Mesendoderm (in vitro differentiated cells): ENCODE measurements around the gene SPINK5.

Experiments used
- DNase-seq: peaks from one replicate; pipeline ENCODE4 v3.0.0; 2013
- H2AK5ac ChIP-seq: 2 replicates; pipeline ENCODE4 v1.6.1; 2013; ENCODE audit warnings: low read length, inconsistent platforms
- H2BK120ac ChIP-seq: 2 replicates; pipeline ENCODE4 v1.6.1; 2013; ENCODE audit warnings: low read depth, mild to moderate bottlenecking, low read length, moderate library complexity, mixed read lengths
- H2BK15ac ChIP-seq: replicated peaks from 2 replicates; pipeline ENCODE4 v1.6.1; 2013; ENCODE audit warnings: low read depth, mild to moderate bottlenecking, moderate library complexity
- H2BK5ac ChIP-seq: 2 replicates; pipeline ENCODE4 v1.6.1; 2013; ENCODE audit warnings: low read length, inconsistent platforms
- H3K18ac ChIP-seq: 2 replicates; pipeline ENCODE4 v1.6.1; 2013; ENCODE audit warnings: mild to moderate bottlenecking, low read length, mixed read lengths
- H3K23ac ChIP-seq: one replicate; pipeline ENCODE4 v1.6.1; 2013; ENCODE audit warnings: low read length
- H3K27ac ChIP-seq: 2 replicates; pipeline ENCODE4 v1.5.1; 2013; ENCODE audit warnings: low read depth, mild to moderate bottlenecking, inconsistent platforms, low read length, moderate library complexity
- H3K27me3 ChIP-seq: 2 replicates; pipeline ENCODE4 v1.6.1; 2013; ENCODE audit warnings: low read length, control low read depth, mild to moderate bottlenecking, inconsistent platforms; ENCODE audit not compliant: insufficient read depth, poor library complexity
- H3K36me3 ChIP-seq: 2 replicates; pipeline ENCODE4 v1.6.1; 2013; ENCODE audit warnings: low read length, inconsistent platforms; ENCODE audit not compliant: control insufficient read depth, insufficient read depth
- H3K4ac ChIP-seq: one replicate; pipeline ENCODE4 v1.6.1; 2013; ENCODE audit warnings: low read depth, mild to moderate bottlenecking, low read length, moderate library complexity
- H3K4me1 ChIP-seq: 2 replicates; pipeline ENCODE4 v1.6.1; 2013; ENCODE audit warnings: low read depth, low read length, inconsistent platforms; ENCODE audit not compliant: control insufficient read depth
- H3K4me2 ChIP-seq: 2 replicates; pipeline ENCODE4 v1.6.1; 2013; ENCODE audit warnings: low read length
- H3K4me3 ChIP-seq: 2 replicates; pipeline ENCODE4 v1.5.1; 2013; ENCODE audit warnings: mild to moderate bottlenecking, low read length
- H3K56ac ChIP-seq: one replicate; pipeline ENCODE4 v1.6.1; 2013; ENCODE audit warnings: low read length
- H3K79me1 ChIP-seq: 2 replicates; pipeline ENCODE4 v1.6.1; 2013; ENCODE audit warnings: low read length, inconsistent platforms
- H3K79me2 ChIP-seq: 2 replicates; pipeline ENCODE4 v1.6.1; 2013; ENCODE audit warnings: mild to moderate bottlenecking, low read length; ENCODE audit not compliant: control insufficient read depth, insufficient read depth
- H3K9ac ChIP-seq: 2 replicates; pipeline ENCODE4 v1.6.1; 2013; ENCODE audit warnings: low read length, inconsistent platforms
- H4K5ac ChIP-seq: one replicate; pipeline ENCODE4 v1.6.1; 2013; ENCODE audit warnings: low read length
- H4K8ac ChIP-seq: one replicate; pipeline ENCODE4 v1.6.1; 2013; ENCODE audit warnings: low read depth, mild to moderate bottlenecking, control low read depth, low read length, moderate library complexity
- WGBS: extraction: QIAGEN DNeasy Blood & Tissue Kit; methylation state at CpG from one replicate; pipeline ENCODE4 v1.1.7; 2013; ENCODE audit warnings: low lambda C conversion rate, missing lambda C conversion rate; ENCODE audit not compliant: insufficient coverage; ENCODE audit errors: extremely low coverage; 5-methylcytosine and 5-hydroxymethylcytosine counted together

The SPINK5 gene

DNA sequence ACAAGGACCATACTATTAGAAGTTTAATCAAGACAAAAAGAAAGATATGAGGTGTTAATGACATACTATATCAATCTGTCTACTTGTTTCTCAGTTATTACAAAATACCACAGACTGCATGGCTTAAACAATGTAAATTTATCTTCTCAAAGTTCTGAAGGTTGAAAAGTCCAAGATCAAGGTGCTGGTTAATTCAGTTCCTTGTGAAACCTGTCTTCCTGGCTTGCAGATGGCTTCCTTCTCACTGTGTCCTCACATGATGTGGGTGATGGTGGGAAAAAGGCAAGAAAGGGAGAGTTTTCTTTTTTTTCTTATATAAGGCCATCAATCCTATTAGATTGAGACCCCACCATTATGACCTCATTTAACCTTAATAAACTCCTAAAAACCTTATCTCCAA, 89.0 kb downstream of the SPINK5 start:
- H3K4me1 ChIP-seq, result no peaks in the 10 kb centered on the region

GRCh38 chr5:148156609-148157008, 92.8 kb downstream of the SPINK5 start:
- Histone ChIP-seq H4K5ac (no peak overlapping the region), H3K4ac (no peak overlapping the region), H3K4me1 (no peaks in the 10 kb centered on the region), H3K56ac (no peak overlapping the region), H2BK5ac (no peak overlapping the region), H2BK15ac (no peak overlapping the region), H3K23ac (no peak overlapping the region), H2AK5ac (no peak overlapping the region), H3K4me3 (no peak overlapping the region), H2BK120ac (no peak overlapping the region), H3K27ac (no peak overlapping the region), H3K36me3 (no peaks in the 10 kb centered on the region), H3K4me2 (no peak overlapping the region), H3K79me1 (no peaks in the 10 kb centered on the region), H3K18ac (no peak overlapping the region), H3K27me3 (no peaks in the 10 kb centered on the region), H4K8ac (no peak overlapping the region), H3K79me2 (no peaks in the 10 kb centered on the region), H3K9ac (no peak overlapping the region)
- no peak for DNase-seq
- WGBS, result no CpG with 5 or more reads among the region's 1 CpG

More for the DNA sequence above, 89.0 kb downstream of the SPINK5 start:
- no peak for DNase-seq
- Histone ChIP-seq H3K4ac (no peak overlapping the region), H3K56ac (no peak overlapping the region), H2BK5ac (no peak overlapping the region), H3K23ac (no peak overlapping the region), H3K36me3 (no peaks in the 10 kb centered on the region), H4K5ac (no peak overlapping the region), H3K9ac (no peak overlapping the region), H2AK5ac (no peak overlapping the region), H3K79me2 (no peaks in the 10 kb centered on the region), H3K27ac (no peak overlapping the region), H3K4me2 (no peak overlapping the region), H2BK120ac (no peak overlapping the region), H3K79me1 (no peaks in the 10 kb centered on the region), H4K8ac (no peak overlapping the region), H2BK15ac (no peak overlapping the region), H3K4me3 (no peak overlapping the region), H3K18ac (no peak overlapping the region), H3K27me3 (no peaks in the 10 kb centered on the region)

- no peak overlapping the region for H2BK5ac ChIP-seq
- no peak for DNase-seq
- H3K9ac ChIP-seq, result no peak overlapping the region
- H3K36me3 ChIP-seq, result no peaks in the 10 kb centered on the region
- H3K4me2 ChIP-seq, result no peak overlapping the region
- no peak overlapping the region for H4K8ac ChIP-seq
- H3K18ac ChIP-seq, result no peak overlapping the region
- no peak overlapping the region for H3K56ac ChIP-seq
- WGBS, result no CpG with 5 or more reads among the region's 1 CpG
- H3K23ac ChIP-seq, result no peak overlapping the region
- no peak overlapping the region for H2AK5ac ChIP-seq
- H4K5ac ChIP-seq, result no peak overlapping the region
- no peaks in the 10 kb centered on the region for H3K27me3 ChIP-seq
- no peaks in the 10 kb centered on the region for H3K79me1 ChIP-seq
- H3K27ac ChIP-seq, result no peak overlapping the region
- H2BK120ac ChIP-seq, result no peak overlapping the region
- no peaks in the 10 kb centered on the region for H3K79me2 ChIP-seq
- no peak overlapping the region for H3K4me3 ChIP-seq
- H3K4me1 ChIP-seq, result no peaks in the 10 kb centered on the region
- H3K4ac ChIP-seq, result no peak overlapping the region
- no peak overlapping the region for H2BK15ac ChIP-seq
Observed at GRCh38 chr5:148162038-148162437, 98.3 kb downstream of the SPINK5 start.

- Histone ChIP-seq H2BK120ac (no peak overlapping the region), H3K4me3 (no peak overlapping the region)
Observed at GRCh38 chr5:148163345-148163744, 99.6 kb downstream of the SPINK5 start.

DNA sequence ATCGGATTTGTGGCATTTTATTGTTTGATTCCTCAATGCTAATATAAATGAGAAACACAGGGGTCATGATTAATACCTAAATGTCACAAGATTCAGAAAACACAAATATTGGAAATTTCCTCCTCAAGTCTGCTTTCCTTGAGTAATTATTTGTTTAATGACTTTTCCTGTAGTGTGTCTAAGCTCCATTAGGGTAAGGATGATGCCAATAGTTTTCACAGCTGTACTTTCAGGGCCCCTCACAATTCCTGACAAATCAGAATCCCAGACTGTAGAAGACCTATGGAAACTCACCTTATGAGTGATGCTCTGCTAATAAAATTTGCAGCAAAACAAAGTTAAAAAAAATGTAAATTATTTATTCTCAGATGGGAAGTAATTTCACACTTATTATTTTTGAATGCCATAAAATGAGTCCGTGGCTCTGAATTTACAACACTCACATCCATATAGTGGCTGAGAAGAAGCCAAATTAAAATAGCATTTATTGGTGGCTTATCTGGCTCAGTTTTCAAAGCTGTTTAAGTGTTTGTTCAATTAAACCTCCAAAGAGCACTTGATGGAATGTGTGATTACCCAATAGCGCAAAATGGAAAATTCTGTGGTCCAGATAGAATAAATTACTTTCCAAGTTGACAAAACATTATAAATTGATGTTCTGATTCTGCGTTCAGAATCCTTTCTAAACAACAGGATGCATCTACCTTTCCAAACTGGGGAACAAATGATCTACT, 102.9 kb downstream of the SPINK5 start:
- H3K56ac ChIP-seq, result no peak overlapping the region
- H3K36me3 ChIP-seq, result no peaks in the 10 kb centered on the region
- no peak overlapping the region for H3K27ac ChIP-seq
- H3K4me1 ChIP-seq, result no peaks in the 10 kb centered on the region
- no peak overlapping the region for H3K18ac ChIP-seq
- no peak overlapping the region for H3K4me3 ChIP-seq
- WGBS, result no CpG with 5 or more reads among the region's 4 CpGs
- H2BK120ac ChIP-seq, result no peak overlapping the region
- no peak overlapping the region for H4K5ac ChIP-seq
- no peak for DNase-seq
- no peak overlapping the region for H3K4me2 ChIP-seq
- no peak overlapping the region for H2BK15ac ChIP-seq
- H4K8ac ChIP-seq, result no peak overlapping the region
- H3K9ac ChIP-seq, result no peak overlapping the region
- H2AK5ac ChIP-seq, result no peak overlapping the region
- no peaks in the 10 kb centered on the region for H3K27me3 ChIP-seq
- no peaks in the 10 kb centered on the region for H3K79me1 ChIP-seq
- no peak overlapping the region for H3K23ac ChIP-seq
- no peak overlapping the region for H3K4ac ChIP-seq
- no peaks in the 10 kb centered on the region for H3K79me2 ChIP-seq
- no peak overlapping the region for H2BK5ac ChIP-seq

More at GRCh38 chr5:148163345-148163744, 99.6 kb downstream of the SPINK5 start:
- Histone ChIP-seq H3K27ac (no peak overlapping the region), H4K8ac (no peak overlapping the region), H2AK5ac (no peak overlapping the region), H3K23ac (no peak overlapping the region), H3K36me3 (no peaks in the 10 kb centered on the region), H3K4me2 (no peak overlapping the region), H3K79me1 (no peaks in the 10 kb centered on the region), H2BK5ac (no peak overlapping the region), H3K27me3 (no peaks in the 10 kb centered on the region), H3K4me1 (no peaks in the 10 kb centered on the region), H3K79me2 (no peaks in the 10 kb centered on the region), H2BK15ac (no peak overlapping the region), H3K4ac (no peak overlapping the region), H4K5ac (no peak overlapping the region), H3K56ac (no peak overlapping the region), H3K9ac (no peak overlapping the region), H3K18ac (no peak overlapping the region)
- WGBS, result no CpG with 5 or more reads among the region's 1 CpG
- DNase-seq, result no peak

DNA sequence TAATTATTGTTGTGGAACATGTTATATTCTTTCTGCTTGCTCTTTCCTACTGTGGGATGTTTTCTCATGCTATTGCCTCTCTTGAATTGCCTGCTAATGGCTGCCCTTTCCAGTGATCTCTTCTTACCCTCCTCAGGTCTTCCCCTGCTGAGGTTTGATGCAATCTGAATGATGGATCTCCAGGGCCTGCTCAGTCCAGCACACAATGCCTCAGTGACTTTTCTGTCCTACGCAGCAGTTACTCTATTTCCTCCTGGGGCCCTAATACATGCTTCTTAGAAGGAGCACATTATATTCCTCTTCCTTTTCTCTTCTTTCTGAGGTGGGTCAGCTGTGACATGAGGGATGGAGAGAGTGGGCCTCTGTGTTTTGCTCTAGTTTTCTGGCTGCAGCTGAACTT, 104.5 kb downstream of the SPINK5 start, which contains the start of gene SPINK14:
TSS of gene SPINK14 (plus strand) at position 301 of the 400 bp plus-strand sequence. CDS start 1,187 bp downstream, outside the sequence.
- no peak within 1 kb of the TSS for H3K27ac ChIP-seq
- no CpG with 5 or more reads among the region's 1 CpG for WGBS
- H2AK5ac ChIP-seq, result no peak within 1 kb of the TSS
- H2BK15ac ChIP-seq, result no peak within 1 kb of the TSS
- no peaks in the 10 kb centered on the region for H3K36me3 ChIP-seq
- H3K9ac ChIP-seq, result no peak within 1 kb of the TSS
- H3K4me1 ChIP-seq, result no peaks in the 10 kb centered on the region
- no peaks in the 10 kb centered on the region for H3K27me3 ChIP-seq
- no peaks in the 10 kb centered on the region for H3K79me2 ChIP-seq
- H2BK5ac ChIP-seq, result no peak within 1 kb of the TSS
- H3K18ac ChIP-seq, result no peak within 1 kb of the TSS
- H4K8ac ChIP-seq, result no peak within 1 kb of the TSS
- H3K56ac ChIP-seq, result no peak within 1 kb of the TSS
- H2BK120ac ChIP-seq, result no peak within 1 kb of the TSS
- H4K5ac ChIP-seq, result no peak within 1 kb of the TSS
- H3K4me2 ChIP-seq, result no peak within 1 kb of the TSS
- no peak for DNase-seq
- H3K4me3 ChIP-seq, result no peak within 1 kb of the TSS
- no peaks in the 10 kb centered on the region for H3K79me1 ChIP-seq
- no peak within 1 kb of the TSS for H3K23ac ChIP-seq
- H3K4ac ChIP-seq, result no peak within 1 kb of the TSS
